Activated CD8-positive, alpha-beta memory T cell treated with anti-CD3 and anti-CD28 coated beads for 48 hours (primary cell): ENCODE data around the gene SLC6A12.

Experiments
- DNase-seq, 3 experiments: peaks; one replicate each; pipeline ENCODE4 v3.0.0-alpha.2; 2020; ENCODE audit warnings: low read depth in 2 of 3, low spot score in 2 of 3

SLC6A12 gene

GRCh38 chr12:214003-214741 lies at the start of gene SLC6A12:
SLC6A12 (minus strand) TSS chr12:214157; CDS start chr12:209986, 4,171 bp downstream.
- no peak for DNase-seq

GRCh38 chr12:263574-263973 lies 49.6 kb upstream of the SLC6A12 start:
- no peak for DNase-seq

GRCh38 chr12:262817-263216 lies 48.9 kb upstream of the SLC6A12 start, which contains the start of gene SLC6A13:
SLC6A13 (minus strand) TSS chr12:262836; CDS start chr12:260052, 2,784 bp downstream.
- no peak for DNase-seq

GRCh38 chr12:262113-262512 lies 48.2 kb upstream of the SLC6A12 start:
- no peak for DNase-seq

- no peak for DNase-seq
Measured at GRCh38 chr12:257521-258321, 43.8 kb upstream of the SLC6A12 start.

GRCh38 chr12:256958-257357 lies 43.0 kb upstream of the SLC6A12 start:
- DNase-seq, result no peak

GRCh38 chr12:256225-256624 lies 42.3 kb upstream of the SLC6A12 start:
- DNase-seq, result no peak

GRCh38 chr12:254912-255311 lies 41.0 kb upstream of the SLC6A12 start:
- no peak for DNase-seq

- no peak for DNase-seq
Measured at GRCh38 chr12:254039-254438, 40.1 kb upstream of the SLC6A12 start.

GRCh38 chr12:253116-253831 lies 39.3 kb upstream of the SLC6A12 start:
- no peak for DNase-seq

GRCh38 chr12:252636-253035 lies 38.7 kb upstream of the SLC6A12 start:
- no peak for DNase-seq

GRCh38 chr12:247271-247670 lies 33.3 kb upstream of the SLC6A12 start:
- no peak for DNase-seq

GRCh38 chr12:243381-243780 lies 29.4 kb upstream of the SLC6A12 start:
- no peak for DNase-seq

GRCh38 chr12:242496-242895 lies 28.5 kb upstream of the SLC6A12 start:
- no peak for DNase-seq

- no peak for DNase-seq
Measured at GRCh38 chr12:241266-241665, 27.3 kb upstream of the SLC6A12 start.

GRCh38 chr12:240566-240965 lies 26.6 kb upstream of the SLC6A12 start:
- no peak for DNase-seq

GRCh38 chr12:238736-239398 lies 24.9 kb upstream of the SLC6A12 start:
- DNase-seq, result no peak

- DNase-seq, result no peak
Measured at GRCh38 chr12:238116-238515, 24.2 kb upstream of the SLC6A12 start.

- no peak for DNase-seq
Measured at GRCh38 chr12:237026-237815, 23.3 kb upstream of the SLC6A12 start.

GRCh38 chr12:236445-236844 lies 22.5 kb upstream of the SLC6A12 start:
- no peak for DNase-seq
